Activated naive CD4-positive, alpha-beta T cell treated with Interleukin-2 at 50 U/mL for 16 hours (primary cell): ENCODE measurements around the gene AMHR2.

ENCODE experiments used
- DNase-seq: peaks from one replicate; pipeline ENCODE4 v3.0.0-alpha.2; 2020

The AMHR2 gene

DNA sequence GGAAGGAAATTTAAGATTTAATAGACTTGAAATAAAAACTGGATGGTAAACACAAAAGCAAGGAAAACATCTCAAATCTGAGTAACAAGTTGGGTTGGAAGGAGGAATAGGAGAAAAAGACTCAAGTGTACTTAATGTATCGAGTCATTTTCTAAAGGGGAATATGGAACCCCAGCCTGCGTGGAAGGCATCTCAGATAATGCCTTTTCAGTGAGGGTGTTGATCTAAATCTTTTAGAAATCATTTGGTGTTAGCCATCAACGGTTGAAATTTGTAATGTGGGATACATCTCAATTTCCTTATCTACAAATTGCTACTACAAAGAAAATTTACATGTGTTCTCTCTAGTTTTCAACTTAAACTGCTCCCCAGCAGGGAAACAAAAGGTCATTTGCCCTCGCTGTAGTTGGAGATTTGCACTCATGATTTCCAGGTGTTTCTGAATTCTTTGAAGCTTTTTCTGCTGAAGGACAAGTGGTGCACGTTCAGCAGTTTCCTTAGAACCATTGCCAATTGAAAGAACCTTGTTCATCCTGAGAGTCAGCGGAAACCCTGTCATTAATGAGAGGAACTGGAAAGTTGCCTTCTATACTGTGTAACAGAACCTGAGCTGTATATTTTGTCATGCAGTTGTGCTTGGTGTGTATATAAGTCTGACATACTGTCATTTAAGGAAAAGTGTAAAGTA, 30.4 kb downstream of the AMHR2 start:
- DNase-seq, result no peak

DNA sequence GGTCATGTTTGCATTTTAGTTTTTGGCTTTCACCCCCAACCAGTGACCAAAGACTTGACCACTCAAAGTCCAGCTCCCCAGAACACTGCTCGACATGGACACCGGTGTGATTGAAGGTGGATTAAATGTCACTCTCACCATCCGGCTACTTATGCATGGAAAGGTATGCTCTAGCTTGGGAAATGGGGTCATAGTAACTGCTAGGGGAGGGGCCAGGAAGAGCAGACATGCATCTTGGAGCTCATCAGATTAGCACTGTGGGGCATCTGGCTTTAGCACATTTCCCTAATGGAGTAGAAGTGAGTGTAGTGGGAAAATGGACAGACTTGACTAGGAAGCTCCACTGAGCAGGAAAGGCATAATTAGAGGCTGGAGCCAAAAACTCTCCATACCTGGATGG, 31.1 kb downstream of the AMHR2 start:
- no peak for DNase-seq

DNA sequence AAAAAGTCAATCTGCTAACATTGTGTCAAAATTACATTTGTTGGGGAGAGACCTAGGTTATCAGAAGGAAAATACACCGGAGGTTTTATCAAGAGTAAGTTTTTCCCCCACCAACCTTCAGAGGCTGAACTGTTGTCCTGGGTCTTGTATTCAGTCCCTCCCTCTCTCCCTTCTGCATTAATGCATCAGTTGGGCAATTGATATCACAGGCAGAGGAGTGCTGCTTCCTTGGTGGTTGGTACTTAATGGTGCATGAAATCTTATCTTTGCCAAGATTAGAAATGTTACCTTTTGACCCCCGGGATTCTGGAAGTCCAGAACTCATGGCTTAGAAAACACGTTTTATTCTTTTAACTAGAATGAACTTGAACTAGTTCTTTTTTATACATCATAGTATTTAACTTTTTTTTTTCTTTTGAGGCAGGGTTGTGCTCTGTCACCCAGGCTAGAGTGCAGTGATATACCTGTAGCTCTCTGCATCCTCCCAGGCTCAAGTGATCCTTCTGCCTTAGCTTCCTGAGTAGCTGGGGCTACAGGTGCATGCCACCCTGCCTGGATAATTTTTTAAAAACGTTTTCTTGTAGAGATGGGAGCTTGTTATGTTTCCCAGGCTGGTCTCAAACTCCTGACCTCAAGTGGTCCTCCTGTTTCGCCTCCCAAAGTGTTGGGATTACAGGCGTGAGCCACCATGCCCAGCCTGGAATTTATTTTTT, 33.2 kb downstream of the AMHR2 start:
- DNase-seq, result no peak

DNA sequence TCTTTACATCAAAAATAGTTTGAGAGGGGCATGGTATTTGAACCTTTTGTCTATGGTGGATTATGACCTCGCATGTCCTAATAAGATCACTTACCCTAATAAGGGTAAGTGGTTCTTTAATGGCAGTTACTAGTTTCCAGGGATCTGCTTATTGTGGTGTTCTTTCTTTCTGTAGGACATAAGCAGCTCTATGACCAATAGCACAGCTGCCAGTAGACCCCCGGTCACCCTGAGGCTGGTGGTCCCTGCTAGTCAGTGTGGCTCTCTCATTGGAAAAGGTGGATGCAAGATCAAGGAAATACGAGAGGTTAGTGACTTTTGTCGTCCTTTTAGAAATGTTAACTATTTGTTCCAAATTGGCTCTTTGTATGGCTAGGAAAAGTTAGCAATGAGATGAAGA, 35.4 kb downstream of the AMHR2 start:
- DNase-seq, result no peak

DNA sequence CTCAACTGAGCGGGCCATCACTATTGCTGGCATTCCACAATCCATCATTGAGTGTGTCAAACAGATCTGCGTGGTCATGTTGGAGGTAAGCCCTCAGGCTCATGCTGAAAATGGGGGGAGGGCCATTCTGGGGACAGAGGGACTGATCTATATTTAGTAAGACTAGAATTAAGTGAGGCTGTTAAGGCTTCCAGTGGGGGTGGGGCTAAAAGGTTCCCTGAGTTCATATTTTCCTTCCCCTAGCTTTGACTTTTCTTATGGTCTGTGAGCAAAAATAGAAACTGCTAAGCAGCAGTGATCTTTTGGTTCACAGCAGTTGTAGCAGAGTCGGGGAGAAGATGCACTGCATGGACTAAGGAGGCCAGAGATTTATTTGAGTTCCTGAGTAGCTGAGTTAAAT, 37.4 kb downstream of the AMHR2 start:
- DNase-seq, result no peak

DNA sequence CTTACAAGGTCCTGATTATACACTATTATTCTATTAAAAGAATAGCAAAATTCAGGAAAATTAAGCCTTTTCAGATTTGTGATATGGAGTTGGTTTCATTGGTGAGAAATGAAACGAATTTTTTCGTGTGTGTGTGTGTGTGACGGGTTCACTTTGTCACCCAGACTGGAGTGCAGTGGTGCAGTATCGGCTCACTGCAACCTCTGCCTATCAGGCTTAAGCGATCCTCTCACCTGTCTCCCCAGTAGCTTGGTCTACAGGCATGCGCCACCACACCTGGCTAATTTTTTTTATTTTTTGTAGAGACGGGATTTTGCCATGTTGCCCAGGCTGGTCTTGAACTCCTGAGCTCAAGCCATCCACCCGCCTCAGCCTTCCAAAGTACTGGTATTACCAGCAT, 37.9 kb downstream of the AMHR2 start:
- no peak for DNase-seq

DNA sequence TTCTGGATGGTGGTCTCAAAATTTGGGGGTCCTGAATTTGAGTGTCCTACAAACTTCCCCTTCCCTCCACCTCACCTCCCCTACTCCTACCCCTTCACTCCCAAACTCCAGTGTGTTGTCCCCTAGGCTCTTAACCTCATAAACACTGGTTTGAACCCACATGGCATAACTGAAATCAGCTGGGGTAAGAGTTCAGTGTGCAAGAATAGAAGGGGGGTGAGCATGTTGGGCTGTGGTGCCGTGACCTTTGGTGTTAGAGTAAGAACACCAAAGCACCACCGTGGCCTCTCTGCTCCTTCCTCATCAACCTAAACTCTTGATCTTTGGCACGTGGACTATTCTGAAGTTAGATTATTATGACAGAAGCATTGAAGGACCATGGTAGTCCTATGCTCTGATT, 39.3 kb downstream of the AMHR2 start:
- no peak for DNase-seq

DNA sequence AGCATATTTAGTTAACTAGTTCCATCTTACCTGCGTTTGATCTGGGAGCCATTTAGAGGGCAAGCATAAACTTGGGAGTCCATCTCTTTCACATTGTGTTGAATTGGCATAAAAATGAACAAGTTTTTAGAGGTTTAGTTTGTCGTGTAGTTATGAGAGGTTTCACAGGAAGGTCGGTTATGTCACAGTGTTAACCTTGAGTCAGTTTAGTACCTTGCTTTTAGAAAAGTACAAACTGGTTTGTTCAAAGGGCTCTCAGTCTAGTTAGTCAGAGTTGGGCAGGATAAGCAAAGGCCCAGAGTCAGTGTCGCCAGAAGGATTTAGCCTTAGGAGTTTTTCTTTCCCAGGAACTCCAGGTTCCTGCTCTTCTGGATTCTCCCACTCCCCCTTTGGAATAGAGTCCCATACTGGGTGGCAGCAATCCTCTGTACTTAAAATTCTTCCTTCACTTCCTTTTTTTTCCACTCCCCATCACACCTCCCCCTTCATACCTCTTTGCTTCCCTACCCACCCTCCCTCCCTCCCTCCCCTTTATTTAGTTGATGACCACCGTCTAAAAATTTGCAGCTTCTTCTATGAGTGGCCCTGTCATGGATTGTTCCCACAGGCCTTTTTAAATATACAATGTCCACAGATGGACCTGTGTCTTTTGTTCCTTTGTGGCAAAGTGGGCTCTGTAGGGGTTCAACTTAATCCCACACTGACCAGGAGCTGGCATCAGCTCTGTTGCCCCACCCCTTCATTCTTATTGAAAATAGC, 40.3 kb downstream of the AMHR2 start:
- no peak for DNase-seq

DNA sequence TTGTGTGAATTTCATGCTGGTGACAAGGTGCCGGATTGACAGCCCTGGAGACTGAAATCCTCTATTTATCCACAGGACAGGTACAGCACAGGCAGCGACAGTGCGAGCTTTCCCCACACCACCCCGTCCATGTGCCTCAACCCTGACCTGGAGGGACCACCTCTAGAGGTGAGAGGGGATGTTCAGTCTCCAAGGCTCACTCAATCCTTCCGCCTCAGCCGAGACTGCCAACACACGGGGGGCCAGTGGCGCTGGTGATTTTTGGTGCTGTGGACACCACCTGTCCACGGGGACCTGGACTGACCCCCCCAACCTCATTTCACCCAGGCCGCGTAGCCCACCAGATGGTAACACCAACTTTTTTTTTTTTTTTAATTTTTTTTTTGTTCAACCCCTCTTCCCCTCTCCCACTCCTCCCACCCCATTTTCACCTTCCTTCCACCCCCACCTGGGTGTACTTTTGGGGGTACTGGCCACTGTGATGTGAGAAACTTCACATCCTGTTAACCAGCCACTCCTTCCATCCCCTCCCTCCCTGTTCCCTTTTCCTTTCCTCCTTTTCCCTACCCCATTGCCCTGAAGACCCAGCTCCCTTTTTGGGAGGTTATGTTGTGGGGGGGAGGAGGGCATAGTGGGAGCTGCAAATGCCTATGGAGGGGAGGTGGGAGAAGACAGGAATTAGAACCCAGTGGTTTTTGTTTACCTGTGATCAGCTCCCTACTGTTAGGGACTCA, 41.2 kb downstream of the AMHR2 start:
- DNase-seq, result no peak

DNA sequence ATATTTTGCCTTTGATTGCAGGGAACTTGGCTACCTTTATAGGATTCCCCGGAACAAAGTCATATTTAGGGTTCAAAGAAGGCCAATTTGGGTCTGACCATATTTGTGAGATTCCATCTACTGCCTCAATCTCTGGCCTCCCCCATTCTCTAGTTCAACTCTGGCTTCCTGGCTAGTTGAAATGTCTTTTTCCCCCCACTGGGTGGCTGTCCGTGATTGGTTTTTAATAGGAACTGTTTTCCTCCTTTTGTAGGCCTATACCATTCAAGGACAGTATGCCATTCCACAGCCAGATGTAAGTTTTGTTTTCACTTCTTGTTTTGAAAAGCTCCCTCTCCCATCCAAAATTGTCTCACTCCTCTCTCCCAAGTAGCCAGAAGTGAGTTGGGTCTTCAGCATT, 42.0 kb downstream of the AMHR2 start:
- no peak for DNase-seq

DNA sequence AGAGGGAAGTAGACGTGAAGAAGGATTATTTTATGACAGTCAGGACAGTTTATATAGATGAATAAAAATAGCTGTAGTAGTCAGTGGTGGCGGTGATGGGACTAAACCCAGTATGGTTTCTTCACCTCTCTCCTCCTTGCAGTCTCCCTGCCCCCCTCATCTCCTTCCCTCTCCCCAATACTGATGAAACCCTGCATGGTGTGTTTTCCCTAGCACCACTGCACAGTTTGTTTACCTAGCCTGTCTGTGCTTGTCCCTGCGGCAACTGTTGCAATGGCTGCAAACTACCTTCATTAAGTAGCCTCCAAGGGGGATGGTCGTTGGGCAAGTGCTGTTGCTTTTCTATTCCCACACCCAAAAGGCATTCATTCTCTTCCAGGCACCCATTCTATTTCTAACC, 43.0 kb downstream of the AMHR2 start:
- no peak for DNase-seq

DNA sequence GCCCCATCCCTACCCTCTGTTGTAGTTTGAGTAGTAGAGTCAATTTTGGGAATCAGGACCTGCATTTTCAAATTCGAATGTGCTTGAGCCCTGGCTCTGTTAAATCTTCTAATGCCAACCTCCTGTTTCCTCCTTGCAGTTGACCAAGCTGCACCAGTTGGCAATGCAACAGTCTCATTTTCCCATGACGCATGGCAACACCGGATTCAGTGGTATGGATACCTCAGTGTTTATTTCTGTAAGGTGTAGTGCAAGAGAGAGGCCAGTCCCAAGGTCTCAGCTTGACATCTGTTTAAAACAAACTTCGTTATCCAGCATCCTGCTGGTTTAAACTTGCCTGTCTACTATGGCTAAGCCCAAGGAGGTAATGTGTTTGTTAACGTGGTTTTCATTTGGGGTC, 43.4 kb downstream of the AMHR2 start:
- DNase-seq, result no peak

DNA sequence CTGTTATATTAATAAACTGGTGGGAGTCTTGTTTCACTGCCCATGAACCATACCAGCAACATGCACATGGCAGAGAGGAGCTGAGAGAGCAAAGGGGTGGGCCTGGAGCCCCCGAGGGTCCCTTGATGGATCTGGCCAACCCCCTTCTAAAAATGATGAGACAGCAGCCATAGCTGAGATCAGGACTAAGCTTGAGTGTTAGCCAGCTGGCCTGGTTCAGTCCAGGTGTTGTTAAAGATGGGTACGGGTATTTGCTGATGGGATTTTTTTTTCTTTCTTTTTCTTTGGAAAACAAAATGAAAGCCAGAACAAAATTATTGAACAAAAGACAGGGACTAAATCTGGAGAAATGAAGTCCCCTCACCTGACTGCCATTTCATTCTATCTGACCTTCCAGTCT, 44.2 kb downstream of the AMHR2 start:
- DNase-seq, result no peak

DNA sequence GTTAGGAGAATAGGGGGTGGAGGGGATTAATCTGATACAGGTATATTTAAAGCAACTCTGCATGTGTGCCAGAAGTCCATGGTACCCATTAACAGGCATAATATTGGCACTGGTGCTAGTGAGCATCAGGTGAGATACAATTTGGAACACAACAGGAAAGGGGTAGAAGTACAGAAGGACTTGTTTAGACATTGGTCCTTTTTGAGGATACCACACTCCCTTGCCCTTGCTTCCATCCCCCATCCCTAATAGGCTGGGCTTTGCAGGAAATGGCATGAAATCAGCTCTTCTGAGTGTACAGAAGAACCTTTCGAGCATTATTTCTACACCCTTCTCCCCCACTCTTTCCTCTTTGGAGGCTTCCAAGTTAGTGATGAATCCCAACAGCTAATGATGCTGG, 44.6 kb downstream of the AMHR2 start:
- DNase-seq, result no peak

DNA sequence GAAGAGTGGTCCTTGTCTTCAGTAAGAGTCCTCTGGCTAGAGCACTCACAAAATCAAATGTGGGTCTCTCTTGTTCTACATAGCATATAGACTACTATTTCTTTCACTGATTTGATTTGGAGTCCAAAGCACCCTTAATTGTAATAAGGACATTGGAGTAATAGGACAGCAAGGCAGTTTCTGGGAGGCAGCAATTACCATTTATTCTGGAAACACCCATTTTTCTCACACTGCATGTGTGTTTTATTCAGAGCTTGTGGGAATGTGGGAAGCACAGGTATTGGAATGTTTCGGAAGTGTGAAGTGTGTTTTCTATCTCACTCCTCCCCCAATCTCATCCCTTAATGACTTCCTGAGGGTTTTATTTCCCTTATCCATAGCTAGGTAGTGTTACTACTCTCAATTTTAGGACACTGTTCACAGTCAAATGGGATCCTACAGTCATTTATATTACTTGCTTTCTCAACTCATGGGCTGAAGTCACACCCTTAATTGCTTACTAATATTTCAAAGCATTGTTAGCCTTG, 48.5 kb downstream of the AMHR2 start:
- no peak for DNase-seq

DNA sequence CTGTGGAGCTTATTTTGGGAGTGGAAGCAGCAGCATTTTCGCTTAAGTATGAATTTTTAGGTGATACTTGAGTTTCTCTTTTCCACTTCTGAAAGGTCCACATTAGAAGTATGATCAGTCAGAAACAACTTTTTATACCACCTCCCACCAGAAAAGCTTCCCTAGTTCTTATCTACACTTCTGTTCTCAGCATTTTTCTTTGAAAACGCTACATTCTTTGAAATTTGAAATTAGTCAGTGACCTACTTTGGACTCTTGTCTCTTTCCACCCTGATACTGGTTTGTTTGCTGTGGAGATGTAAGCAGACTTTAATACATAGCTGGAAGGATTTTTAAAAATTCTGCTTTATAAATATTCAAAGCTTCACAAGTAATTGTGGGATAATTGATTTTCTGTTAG, 50.4 kb downstream of the AMHR2 start:
- no peak for DNase-seq

DNA sequence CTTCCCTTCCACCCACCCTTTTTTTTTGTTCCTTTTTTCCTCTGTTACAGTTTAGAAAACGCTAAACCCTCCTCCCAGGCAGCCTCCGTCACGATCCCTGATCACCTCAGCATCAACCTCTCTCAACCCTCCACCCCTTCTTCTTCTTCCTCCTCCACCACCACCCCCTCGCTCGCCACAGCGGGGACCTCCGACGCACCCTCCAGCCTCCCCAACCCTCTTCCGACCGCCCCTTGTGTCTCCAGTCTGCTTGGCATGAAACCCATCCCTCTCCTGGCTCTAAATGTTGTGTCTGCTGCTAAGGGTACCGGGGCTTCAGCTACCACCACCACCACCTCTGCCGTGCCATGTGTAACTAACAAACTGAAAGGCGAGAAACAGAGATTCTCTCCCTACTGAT, 51.2 kb downstream of the AMHR2 start:
- no peak for DNase-seq

DNA sequence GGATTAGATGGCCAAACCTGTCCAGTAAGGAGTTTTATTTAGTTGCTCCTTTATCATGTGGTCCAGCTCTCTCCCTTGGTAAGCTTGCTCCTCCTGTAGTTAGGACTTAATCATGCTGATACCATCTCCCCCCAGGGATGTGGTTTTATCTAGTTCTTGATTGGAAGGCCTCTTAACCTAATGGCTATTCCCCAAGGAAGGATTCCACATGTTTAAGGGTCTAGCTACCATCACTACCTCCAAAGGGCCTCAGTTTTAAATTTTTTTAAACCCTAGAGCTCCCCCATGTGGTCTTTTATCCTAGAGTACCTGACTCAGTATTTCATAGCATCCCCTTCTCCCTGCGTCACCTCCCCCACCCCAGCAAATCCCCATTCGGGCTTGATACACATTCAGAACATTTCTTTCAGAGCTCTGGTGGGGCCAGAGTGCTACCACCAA, 53.1 kb downstream of the AMHR2 start:
- no peak for DNase-seq

DNA sequence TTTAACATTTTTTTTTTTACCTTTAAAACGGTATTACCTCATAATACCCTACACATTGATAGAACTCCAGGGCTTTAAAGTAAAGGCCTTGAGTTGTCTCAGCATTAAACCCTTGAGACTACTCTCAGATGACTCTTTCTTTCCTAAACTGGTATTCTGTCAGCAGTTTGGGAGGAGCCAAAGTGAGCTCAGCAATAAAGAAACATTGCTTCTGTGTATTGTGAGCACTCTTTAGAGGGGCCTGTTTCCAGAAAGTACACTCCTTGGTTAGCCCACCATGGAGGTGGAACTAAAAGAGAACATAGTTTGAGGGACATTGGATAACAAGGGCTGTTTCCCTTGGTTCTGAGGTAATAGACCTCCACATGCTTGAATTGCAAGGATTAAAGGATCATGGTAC, 55.2 kb downstream of the AMHR2 start:
- no peak for DNase-seq

DNA sequence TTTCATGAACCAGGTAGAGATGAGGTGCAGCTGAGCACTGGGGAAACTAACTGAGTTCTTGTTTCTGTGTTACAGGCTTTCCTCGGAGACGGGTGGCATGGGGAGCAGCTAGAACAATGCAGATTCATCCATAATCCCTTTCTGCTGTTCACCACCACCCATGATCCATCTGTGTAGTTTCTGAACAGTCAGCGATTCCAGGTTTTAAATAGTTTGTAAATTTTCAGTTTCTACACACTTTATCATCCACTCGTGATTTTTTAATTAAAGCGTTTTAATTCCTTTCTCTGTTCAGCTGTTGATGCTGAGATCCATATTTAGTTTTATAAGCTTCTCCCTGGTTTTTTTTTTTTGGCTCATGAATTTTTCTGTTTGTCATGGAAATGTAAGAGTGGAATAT, 55.7 kb downstream of the AMHR2 start:
- DNase-seq, result no peak

DNA sequence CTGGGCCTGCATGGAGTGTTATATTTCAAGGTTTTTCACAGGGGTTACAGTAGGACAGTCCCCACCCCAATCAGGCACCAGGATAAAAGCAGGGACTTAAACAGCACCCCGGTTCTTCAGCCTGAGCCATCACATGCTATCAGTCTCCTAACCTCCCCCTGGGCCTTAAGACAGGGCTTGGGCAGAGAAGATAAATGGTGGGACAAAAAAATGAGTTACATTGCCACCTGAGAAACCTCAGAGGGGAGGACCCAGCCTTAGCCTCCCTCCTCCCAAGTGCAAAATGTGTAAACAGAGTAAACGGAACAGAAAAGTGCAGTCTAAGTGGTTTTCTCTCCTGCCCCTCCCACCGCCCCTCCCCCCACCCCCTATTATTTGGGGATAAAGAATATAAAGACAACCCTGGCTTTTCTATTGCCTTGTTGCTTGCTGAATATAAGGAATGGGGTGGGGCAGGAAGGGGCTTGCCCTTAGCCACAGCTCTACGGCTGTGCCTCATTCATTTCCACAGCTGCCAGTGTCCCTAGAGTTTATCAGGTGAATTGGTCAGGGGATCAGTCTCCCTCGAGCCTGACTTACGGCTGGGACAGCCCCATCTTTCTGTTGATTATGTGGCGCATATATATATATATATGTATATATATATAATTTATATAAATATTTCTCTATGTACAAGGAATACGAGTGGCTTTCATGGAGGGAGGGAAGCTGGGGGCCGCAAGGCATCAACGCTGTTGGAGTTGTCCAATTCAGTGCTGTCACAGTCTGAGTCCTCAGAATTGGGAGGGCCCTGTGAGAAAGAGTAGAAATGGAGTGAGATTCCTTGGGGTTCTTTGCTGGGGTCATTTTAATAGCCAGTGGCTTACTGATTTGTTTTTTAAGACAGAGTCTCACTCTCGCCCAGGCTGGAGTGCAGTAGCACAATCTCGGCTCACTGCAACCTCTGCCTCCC, 57.1 kb downstream of the AMHR2 start:
- no peak for DNase-seq
